Colonic mucosa (tissue), 4 donors: Measurements from ENCODE around the gene MYO9B. TPM values are rescaled to one million over a fixed set of nuclear protein-coding genes. Genes with fewer than 3 reads are reported as not detected.

Source experiments
- DNase-seq: peaks from one replicate; pipeline ENCODE4 v3.0.0-alpha.2; 2020
- H3K27ac ChIP-seq: fragments of 200-600 bp; one replicate; pipeline ENCODE4 v1.8.0; 2021
- H3K27me3 ChIP-seq: fragments of 200-600 bp; one replicate; pipeline ENCODE4 v1.8.0; 2021
- H3K36me3 ChIP-seq: fragments of 200-600 bp; one replicate; pipeline ENCODE4 v1.8.0; 2021
- H3K4me1 ChIP-seq: fragments of 200-600 bp; one replicate; pipeline ENCODE4 v1.8.0; 2021; ENCODE audit warnings: mild to moderate bottlenecking
- H3K4me3 ChIP-seq: fragments of 200-600 bp; one replicate; pipeline ENCODE4 v1.8.0; 2021
- H3K9ac ChIP-seq, 2 donors: one replicate each; pipeline ENCODE4 v1.7.0; 2013; ENCODE audit warnings: control low read depth in 2 of 2, low read depth in 2 of 2, low read length in 2 of 2
- H3K9me3 ChIP-seq: fragments of 200-600 bp; one replicate; pipeline ENCODE4 v1.8.0; 2021
- intact Hi-C: fragments of 100-400 bp; cut with DNase I; formaldehyde crosslinking; loops from one replicate; pipeline ENCODE4 v1.14.1; 2022
- total RNA-seq, 2 donors: library from RNA; stranded (reverse); fragmentation: NEBNext Ultra II Directional in 1 of 2; extraction: Animal tissue kit (Norgen Biotek cat#: 25700) in 1 of 2; gene quantifications; one replicate each; pipeline ENCODE4 v1.2.1, GENCODE V29; 2021
- TF ChIP-seq, protein P1 (sequence below): fragments of 200-600 bp; IDR thresholded peaks from one replicate; pipeline ENCODE4 v1.8.0; 2022; ENCODE audit warnings: antibody characterized with exemption, mild to moderate bottlenecking
- donor health status: healthy.
- donor health status: DM: no; HTN: no; CAD: no.
- donor health status: DM: no; HTN: no; CAD: no.

The MYO9B gene
- total RNA-seq, 2 donors from 2014 or later = 56.5 to 89.2 TPM

DNA sequence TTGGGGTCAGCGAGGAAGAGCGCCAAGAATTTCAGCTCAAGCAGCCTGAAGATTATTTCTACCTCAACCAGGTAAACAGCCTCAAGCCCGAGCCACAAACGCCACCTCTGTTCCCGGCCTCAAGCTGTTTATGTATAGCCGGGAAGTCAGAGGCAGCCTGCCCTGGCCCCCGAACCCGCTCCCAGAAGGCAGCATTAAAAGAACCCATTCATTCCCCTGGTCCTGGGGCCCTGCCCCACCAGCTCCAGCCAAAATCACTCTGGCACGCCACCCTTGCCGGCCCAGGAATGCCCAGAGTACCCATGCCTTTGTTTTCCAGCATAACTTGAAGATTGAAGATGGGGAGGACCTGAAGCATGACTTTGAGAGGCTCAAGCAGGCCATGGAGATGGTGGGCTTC is 78.4 kb downstream of the MYO9B start:
- Histone ChIP-seq H3K4me3 (no peak overlapping the region), H3K4me1 (no peaks in the 10 kb centered on the region), H3K9ac (no peak overlapping the region), H3K36me3 (peaks cover 12% of the 10 kb centered on the region), H3K9me3 (no peaks in the 10 kb centered on the region), H3K27ac (no peak overlapping the region), H3K27me3 (no peaks in the 10 kb centered on the region)
- TF ChIP-seq, protein P1, sequence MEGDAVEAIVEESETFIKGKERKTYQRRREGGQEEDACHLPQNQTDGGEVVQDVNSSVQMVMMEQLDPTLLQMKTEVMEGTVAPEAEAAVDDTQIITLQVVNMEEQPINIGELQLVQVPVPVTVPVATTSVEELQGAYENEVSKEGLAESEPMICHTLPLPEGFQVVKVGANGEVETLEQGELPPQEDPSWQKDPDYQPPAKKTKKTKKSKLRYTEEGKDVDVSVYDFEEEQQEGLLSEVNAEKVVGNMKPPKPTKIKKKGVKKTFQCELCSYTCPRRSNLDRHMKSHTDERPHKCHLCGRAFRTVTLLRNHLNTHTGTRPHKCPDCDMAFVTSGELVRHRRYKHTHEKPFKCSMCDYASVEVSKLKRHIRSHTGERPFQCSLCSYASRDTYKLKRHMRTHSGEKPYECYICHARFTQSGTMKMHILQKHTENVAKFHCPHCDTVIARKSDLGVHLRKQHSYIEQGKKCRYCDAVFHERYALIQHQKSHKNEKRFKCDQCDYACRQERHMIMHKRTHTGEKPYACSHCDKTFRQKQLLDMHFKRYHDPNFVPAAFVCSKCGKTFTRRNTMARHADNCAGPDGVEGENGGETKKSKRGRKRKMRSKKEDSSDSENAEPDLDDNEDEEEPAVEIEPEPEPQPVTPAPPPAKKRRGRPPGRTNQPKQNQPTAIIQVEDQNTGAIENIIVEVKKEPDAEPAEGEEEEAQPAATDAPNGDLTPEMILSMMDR = no peak
- intact Hi-C loops = no loop called here
- no peak for DNase-seq

DNA sequence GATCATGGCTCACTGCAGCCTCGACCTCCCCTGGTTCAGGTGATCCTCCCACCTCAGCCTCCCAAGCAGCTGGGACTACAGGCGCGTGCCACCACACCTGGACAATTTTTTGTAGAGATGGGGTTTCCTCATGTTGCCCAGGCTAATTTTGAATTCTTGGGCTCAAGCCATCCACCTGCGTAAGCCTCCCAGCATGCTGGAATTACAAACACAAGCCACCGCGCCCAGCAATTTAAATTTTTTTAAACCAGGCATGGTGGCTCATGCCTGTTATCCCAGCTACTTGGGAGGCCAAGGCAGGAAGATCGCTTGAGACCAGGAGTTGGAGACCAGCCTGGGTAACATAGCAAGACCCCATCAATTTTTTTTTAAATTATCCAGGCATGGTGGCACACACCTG is 79.7 kb downstream of the MYO9B start:
- intact Hi-C loops = no loop called here
- Histone ChIP-seq H3K4me1 (no peaks in the 10 kb centered on the region), H3K4me3 (no peak overlapping the region), H3K36me3 (peaks cover 12% of the 10 kb centered on the region), H3K9me3 (no peaks in the 10 kb centered on the region), H3K9ac (no peak overlapping the region), H3K27ac (no peak overlapping the region), H3K27me3 (no peaks in the 10 kb centered on the region)
- TF ChIP-seq, protein P1 = no peak
- DNase-seq = no peak

GRCh38 chr19:17156296-17156946 is 80.8 kb downstream of the MYO9B start:
- peaks cover 12% of the 10 kb centered on the region for H3K36me3 ChIP-seq
- no peaks in the 10 kb centered on the region for H3K27me3 ChIP-seq
- H3K9me3 ChIP-seq = no peaks in the 10 kb centered on the region
- intact Hi-C loops = no loop called here
- H3K4me1 ChIP-seq = no peaks in the 10 kb centered on the region
- H3K27ac ChIP-seq = no peak overlapping the region
- TF ChIP-seq, protein P1 = no peak
- DNase-seq = no peak
- no peak overlapping the region for H3K9ac ChIP-seq
- H3K4me3 ChIP-seq = no peak overlapping the region

DNA sequence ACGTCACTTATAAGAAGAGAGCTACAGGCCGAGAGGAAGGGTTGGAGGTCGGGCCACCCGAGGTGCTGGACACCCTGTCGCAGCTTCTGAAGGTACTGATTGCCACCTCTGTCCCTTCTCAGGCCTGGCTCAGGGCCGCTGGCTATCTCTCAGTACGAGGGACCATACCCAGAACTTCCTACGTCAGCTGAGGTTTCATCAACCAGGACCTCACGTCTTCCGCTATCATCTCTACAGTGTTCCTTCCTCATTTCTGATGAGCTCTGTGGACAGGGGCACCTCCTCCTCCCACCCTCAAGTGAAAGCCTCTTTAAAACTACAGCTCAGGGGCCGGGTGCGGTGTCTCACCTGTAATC is 81.3 kb downstream of the MYO9B start:
- no peaks in the 10 kb centered on the region for H3K27me3 ChIP-seq
- H3K9ac ChIP-seq = no peak overlapping the region
- intact Hi-C loops = no loop called here
- H3K36me3 ChIP-seq = peaks cover 12% of the 10 kb centered on the region
- no peak overlapping the region for H3K4me3 ChIP-seq
- no peak for DNase-seq
- H3K9me3 ChIP-seq = no peaks in the 10 kb centered on the region
- no peak overlapping the region for H3K27ac ChIP-seq
- TF ChIP-seq, protein P1 = no peak
- no peaks in the 10 kb centered on the region for H3K4me1 ChIP-seq

DNA sequence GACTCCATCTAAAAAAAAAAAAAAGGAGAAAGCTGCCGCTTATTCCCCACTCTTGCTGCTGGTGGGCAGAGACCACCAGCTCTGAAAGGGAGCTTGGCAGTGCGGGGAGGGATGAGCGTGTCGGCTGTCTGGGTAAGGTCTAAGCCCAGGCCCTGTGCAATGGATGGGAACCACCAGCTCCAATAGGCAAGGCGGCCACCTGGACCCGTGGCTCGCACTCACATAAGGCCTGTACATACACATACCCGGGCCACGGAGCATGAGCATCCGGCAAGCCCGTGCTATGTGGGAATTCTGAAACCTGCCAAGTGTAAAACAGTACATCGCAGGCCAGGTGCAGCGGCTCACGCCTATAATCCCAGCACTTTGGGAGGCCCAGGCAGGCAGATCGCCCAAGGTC is 83.0 kb downstream of the MYO9B start:
- no peaks in the 10 kb centered on the region for H3K9me3 ChIP-seq
- H3K9ac ChIP-seq = no peak overlapping the region
- H3K4me3 ChIP-seq = no peak overlapping the region
- no peaks in the 10 kb centered on the region for H3K4me1 ChIP-seq
- H3K27ac ChIP-seq = no peak overlapping the region
- no peaks in the 10 kb centered on the region for H3K27me3 ChIP-seq
- intact Hi-C loops = no loop called here
- DNase-seq = no peak
- peaks cover 14% of the 10 kb centered on the region for H3K36me3 ChIP-seq
- TF ChIP-seq, protein P1 = no peak
